ENCODE measurements around the gene SRMS. TPM values are rescaled to one million over a fixed set of nuclear protein-coding genes. Genes with fewer than 3 reads are reported as not detected.
A peak's percentile ranks its signal among the peaks of the same experiment; 100 is the strongest.
"Not testable (repeated sequence)": the region's sequence is repeated elsewhere in the genome, so short reads cannot be mapped to it uniquely, and the experiment has no call there.

SRMS gene
- total RNA-seq, 1 experiment from 2014 or later = 0.13 TPM

DNA sequence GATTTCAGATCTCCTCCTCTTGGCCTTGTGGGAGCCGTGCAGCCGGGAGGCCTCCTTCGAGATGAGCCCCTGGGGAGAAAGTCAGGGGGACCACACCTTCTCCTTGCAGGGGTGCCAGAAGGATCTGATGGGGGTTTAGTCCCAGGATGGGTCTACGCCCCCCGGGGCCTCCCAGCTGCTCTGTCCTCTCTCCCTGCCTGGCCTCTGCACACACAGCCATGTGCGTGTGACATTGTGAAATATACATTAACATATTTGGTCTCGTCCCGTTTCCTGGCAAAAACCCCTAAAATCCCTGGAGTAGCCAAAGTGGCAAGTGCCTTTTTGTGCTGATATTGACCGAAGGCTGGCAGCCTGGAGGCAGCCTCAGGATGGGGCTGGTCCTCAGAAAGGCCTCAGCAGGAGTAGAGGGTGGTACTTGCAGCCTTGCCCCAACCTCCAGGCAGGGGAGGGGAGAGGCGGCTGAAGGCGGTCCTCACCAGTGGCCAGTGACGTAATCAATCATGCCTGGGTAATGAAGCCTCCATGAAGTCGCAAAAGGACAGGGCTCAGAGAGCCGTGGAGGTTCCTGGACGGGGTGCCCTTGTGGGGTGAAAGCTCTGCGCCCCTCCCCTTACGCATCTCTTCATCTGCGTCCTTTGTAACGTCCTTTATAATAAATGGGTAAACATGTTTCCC lies 31.6 kb upstream of the SRMS start:
- no peak for DNase-seq (ENCODE audit: low spot score)

DNA sequence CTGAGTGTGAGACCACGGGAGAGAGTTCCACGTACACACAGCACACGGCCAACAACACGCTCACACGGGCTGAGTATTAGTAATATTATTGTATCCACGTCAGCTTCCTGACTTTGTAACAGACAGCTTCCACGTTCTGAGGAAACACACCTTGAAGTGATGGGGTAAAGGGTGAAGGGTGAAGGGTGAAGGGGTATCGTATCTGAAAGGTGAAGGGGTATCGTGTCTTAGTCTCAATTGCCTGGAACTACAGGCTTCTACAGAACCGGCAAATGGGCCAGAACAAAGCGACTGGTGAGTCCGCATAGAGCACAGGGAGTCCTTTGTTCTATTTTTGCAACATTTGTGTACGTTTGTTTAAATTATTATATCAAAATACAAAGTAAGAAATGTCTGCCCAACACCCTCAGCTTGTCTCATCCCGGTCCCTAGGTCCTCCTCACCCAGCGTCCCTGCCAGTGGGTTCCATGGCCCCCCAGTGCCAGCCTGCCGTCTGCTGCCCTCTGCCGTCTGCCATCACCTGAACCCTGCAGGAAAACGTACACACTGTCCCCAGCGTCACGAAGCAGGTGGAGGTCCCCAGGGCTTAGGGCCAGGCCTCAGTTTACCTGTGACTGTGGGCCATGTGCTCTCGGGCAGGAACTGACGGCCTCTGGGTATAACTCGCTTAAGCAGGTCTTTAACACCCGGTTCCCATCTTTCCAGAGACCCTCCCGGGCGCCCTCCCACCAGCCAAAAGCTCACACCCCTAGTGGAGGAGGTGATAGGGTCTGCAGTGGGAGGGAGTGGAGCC lies 30.9 kb upstream of the SRMS start:
- no peak for DNase-seq (ENCODE audit: low spot score)

DNA sequence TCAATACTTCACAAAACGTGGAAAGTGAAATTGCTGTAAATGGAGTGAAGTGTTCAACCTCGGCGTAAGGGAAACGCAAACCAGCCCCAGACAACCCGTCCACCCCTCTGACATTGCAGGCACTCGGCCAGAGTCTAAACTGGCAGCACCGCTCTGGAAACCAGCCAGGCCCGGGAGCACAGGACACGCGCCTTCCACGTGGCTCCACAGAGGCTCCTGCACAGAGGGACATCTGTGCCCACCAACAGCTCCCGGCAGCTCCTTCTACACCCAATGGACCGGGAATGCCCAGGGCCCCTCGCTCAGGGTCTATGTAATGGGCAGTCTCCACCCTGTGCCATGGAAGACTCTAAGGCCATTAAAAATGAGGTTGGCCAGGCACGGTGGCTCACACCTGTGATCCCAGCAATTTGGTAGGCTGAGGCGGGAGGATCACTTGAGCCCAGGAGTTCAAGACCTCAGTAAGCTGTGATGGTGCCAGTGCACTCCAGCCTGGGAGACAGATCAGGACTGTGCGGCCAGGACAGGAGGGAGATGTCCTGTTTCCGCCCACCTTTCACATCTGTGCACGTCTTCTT lies 29.9 kb upstream of the SRMS start:
- no peak for DNase-seq (ENCODE audit: low spot score)

DNA sequence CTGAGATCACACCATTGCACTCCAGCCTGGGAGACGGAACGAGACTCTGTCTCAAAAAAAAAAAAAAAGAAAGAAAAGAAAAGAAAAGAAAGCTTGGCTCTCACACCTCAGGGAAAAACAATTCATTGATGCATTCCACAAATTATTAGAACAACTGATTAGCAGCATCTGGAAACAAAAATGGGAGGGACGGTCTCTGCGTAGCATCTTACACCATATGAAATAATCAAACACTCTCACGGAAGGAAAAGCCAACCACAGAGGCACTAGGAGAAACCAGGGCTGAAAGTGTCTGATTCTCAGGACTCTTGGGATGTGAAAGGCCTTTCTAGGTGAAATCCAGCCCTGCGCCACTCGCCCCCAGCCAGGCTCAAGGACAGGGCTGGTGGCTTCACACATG lies 28.8 kb upstream of the SRMS start:
- no peak for DNase-seq (ENCODE audit: low spot score)

DNA sequence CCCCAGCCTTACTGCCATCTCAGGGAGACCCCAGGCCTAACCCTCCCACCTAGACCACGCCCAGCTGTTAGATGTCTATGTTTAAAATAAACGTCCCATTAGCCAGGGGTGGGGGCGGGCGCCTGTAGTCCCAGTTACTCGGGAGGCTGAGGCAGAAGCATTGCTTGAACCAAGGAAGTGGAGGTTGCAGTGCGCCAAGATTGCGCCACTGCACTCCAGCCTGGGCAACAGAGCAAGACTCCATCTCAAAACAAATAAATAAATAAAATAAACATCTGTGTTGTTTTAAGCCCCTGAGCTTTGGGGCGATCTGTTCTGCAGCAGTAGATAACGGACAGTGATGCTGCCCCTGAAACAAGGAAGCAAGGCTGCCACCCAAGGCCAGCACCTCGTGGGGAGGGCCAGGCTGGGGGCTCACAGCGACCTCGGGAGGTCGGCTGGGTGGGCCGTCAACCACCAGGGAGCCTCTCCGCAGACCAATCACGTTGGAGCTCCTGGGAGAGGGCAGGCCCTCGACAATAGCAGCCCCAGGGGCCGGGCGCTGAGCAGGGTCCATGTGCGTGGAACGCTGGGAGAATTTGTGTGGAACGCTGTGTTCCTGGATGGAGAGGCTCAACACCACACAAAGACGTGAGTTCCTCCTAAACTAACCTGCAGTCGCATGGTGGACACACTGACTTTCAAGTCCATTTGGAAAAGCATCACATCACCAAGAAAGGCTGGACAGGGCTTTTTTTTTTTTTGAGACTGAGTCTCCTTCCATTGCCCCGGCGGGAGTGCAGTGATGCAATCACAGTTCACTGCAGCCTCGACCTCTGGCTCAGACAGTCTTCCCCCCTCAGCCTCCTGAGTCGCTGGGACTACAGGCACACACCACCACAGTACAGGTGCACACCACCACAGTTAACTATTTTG lies 27.5 kb upstream of the SRMS start:
- DNase-seq (ENCODE audit: low spot score) = no peak

DNA sequence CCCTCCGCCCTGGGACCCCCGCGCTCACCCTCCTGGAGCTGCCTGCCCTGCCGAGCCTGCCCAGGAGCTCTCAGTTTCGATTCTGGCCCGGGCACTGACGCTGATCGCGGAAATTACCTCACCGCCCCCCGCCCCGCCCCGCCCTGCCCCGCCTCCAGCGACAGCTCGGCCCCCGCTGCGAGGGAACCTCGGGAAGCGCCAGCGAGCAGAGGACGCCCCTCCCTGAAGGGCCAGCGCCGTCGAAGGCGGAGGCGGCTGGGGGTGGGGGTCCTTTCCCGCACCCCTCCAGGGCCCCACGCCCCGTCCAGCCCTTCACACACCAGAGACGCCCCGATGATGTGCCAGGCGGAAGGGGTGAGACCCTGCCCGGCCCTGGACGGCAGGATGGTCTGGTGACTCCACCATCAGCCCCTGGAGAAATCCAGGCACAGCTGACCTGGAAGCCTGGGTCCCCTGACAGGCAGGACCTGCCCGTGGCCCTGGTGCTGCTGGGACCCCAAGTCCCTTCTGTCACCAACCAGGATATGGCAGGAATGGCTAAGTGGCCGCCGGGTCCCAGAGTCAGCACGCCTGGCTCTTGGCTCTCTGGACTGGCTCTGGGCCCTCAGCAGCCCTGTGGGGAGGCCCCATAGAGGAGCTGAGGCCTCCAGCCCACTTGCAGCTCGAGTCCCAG lies 26.7 kb upstream of the SRMS start, which contains the start of gene HELZ2:
Gene HELZ2, minus strand, starts transcription at position 84 of the 673 bp plus-strand sequence. CDS start 1,854 bp downstream, outside the sequence.
- DNase-seq (ENCODE audit: low spot score) = peak; percentile 63

DNA sequence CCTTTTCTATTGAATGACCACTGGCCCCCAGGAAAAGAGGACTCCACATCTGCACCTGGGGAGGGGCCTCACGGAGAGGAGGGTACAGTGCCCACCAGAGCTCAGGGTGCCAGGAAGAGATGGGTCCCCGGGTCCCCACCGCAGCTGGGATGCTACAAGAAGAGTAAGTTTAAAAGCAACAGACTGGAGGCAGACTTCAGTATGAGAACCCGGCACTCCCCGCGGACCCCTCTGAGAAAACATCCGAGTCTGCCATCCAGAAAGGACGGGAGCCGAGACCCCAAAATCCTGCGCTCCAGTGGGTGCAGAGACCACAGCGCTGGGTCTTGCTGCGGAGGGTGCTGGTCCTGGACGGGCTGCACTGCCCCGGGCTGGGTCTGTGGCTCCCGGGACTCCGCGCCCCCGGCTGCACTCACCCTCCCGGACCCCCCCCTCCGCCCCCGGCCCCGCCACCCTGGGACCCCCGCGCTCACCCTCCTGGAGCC lies 26.1 kb upstream of the SRMS start:
- DNase-seq (ENCODE audit: low spot score) = peak; percentile 47

DNA sequence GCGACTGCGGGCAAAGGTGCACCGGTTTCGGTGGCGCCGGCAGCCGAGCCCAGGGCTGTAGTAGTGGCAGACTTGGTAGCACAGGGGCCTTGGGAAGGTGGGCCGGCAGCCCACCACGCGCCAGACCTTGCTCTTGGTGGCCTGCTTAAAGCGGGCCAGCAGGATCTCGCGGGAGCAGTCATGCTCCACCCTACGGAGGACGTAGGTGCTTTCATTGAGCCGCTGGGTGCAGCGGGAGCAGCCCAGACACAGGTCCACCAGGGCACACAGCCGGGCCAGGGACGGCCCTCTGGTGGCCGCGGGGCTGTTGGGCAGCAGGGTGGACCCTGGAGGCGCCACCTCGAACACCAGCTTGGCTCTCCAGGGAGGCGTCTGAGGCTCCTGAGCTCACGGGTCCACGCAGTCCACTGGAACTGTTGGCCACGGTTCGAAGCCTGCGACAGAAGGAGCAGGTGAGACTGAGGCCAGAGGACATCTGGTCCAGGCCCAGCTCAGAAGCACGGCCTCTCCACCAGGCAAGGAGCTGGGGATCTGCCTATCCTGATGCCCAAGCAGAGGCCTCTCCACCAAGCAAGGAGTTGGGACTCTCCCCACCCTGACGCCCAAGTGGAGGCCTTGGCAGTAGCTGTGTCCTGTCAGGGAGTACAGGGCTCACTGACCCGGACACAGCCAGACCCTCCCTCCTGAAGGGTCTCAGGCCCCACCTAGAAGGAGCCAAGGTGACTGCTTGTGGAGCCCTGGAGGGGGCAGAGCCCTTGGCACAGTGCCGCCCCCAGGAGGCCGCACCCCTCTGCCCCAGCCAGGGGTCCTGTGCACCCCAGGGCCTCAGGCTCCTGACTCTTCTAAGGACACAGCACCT lies 25.5 kb upstream of the SRMS start:
- DNase-seq (ENCODE audit: low spot score) = peak; percentile 69

DNA sequence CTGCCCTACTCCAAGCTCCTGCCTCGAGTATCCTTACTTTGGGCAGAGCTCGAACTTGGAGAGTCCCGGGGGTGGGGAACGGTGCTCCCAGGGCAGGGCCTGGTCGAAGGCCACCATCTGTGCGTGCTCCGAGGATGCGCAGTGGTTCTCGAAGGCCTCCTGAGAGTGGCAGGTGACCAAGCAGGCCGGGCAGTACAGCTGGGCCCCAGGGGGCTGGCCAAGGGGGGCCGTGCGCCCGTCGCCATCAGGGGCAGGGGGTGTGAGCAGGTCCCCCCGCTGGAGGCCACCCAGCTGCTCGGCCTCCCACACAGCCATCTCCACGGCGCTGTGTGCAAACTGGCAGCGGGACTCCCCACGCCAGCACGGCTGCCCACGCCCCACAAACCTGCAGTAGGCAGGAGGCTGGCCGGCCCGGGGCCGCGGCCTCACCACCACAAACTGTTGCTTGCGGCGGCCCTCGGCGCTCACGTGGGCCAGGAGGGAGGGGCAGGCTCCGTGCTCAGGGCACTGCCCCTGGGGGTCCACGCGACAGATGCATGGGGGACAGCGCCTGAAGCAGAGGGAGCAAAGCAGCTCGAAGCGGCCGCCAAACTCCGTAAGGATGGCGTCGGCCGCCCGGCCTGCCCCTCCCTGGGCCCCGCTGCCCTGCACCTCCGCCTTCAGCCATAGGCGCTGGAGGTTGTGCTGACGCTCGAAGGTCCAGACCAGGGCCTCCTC lies 24.7 kb upstream of the SRMS start:
- no peak for DNase-seq (ENCODE audit: low spot score)

DNA sequence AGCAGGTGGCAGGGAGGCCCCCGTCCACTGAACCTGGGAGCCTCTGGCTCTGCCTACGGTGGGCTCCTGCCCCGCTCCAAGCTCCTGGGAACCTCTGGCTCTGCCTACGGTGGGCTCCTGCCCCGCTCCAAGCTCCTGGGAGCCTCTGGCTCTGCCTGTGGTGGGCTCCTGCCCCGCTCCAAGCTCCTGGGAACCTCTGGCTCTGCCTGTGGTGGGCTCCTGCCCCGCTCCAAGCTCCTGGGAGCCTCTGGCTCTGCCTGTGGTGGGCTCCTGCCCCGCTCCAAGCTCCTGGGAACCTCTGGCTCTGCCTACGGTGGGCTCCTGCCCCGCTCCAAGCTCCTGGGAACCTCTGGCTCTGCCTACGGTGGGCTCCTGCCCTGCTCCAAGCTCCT lies 23.5 kb upstream of the SRMS start:
- DNase-seq (ENCODE audit: low spot score) = not testable (repeated sequence)

DNA sequence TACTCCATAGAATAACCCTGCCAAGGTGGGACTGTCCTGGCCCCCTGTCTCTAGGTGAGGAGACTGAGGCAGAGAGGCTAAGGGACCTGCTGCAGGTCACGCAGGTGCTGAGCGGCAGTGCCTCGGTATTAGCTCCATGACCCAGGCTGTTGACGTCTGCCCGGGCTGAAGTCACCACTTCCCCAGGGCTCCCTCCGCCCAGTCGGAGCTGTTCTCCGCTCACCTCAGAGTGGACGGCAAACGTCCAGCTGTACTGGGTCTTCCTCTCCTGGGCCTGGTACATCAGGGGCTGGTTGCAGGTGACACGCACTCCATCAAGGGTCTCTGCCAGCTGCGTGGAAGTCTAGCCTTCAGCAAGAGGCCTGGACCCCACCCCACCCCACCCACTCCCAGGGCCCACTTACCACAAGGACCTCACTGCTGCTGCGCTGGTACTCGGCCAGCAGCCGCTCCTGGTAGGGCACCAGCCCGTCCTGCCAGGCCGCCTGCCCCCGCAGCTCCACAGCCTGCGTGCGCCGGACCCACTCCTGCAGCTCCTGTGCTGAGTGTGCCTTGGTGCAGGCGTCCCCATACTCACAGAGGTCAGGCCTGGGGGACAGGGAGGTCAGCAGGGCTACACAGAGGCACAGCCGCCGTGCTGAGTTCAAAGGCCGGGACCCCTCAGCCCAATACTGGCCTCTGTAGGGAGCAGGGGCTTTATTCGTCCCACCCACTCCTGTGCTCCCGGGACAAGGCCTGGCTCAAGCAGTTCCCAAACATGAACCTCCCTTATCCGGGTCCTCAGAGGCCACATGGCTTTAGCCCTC lies 22.9 kb upstream of the SRMS start:
- no peak for DNase-seq (ENCODE audit: low spot score)

DNA sequence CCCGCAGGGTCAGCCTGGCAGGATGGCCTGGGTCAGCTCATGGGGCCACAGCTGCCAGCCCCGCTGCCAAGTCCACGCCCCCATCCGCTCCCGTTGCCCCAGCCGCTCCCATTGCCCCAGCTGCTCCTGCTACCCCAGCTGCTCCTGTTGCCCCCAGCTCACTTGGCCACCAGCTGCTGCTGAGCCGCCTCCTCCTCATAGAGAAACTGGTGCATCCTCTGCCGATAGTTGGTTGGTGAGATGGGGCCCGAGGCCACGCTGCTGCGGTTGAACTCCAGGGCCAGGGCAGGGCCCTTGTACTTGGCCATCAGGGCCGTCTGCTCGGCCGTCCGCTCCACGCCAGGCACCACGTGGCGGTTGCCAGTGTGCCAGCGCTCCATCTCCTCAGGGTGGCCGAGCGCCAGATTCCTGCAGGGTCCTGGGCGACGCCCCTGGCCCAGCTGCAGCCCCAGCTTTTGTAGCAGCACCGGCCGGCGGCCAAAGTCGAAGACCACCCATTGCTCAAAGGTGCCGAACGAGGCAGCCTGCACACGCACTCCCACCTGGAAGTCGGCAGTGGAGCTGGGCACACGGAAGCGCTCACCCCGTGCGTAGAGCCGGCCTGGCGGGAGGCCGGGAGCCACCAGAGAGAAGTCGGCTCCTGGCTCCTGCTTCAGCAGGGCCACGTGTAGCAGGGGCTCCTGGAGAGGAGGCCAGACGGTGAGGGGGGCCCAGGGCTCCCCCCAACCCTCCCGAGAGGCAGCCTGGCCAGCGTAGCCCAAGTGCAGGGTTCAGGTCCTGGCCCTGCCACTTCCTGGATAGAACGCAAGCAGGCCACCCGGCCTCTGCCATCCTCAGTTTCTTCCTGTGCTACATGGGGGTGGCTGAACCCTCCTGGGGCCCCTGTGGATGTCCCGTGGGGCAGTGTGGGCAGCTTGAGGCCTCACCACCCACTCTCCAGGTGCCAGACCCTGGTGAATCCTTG lies 21.7 kb upstream of the SRMS start:
- no peak for DNase-seq (ENCODE audit: low spot score)

DNA sequence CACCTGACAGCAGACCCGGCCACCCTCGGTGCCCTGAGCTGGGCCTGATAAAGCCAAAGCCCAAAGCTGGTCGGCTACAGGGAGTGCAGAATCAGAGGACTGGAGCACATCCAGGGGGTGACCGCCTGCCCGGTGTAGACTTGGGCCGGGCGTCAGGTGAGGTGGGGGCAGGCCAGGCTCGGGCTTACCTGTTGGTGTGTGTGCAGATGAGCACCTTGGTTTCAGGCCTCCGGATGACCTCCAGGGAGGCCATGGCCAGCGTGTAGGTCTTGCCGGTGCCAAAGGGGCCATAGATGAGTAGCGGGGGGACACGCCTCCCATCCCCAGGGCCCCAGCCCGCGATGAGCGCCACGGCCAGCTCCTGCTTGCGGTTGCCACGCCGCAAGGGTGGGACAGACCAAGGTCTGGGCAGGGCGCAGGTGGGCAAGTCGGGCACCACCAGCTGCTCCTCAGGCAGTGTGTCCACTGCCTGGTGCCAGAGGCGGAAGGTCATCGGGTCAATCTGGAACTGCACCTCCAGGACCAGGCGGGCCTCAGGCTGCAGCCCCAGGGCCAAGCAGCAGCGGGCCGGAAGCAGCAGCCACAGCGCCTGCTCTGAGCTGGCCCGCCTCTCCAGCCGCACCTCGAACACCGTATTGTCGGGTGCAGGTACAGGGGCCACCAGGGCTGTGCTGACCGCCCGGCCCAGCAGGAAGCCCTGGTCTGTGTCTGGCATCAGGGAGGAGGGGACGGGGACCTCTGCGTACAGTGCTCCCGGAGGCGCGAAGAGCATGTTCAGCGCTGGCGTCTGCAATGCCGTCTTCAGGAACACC lies 20.8 kb upstream of the SRMS start:
- DNase-seq (ENCODE audit: low spot score) = no peak

DNA sequence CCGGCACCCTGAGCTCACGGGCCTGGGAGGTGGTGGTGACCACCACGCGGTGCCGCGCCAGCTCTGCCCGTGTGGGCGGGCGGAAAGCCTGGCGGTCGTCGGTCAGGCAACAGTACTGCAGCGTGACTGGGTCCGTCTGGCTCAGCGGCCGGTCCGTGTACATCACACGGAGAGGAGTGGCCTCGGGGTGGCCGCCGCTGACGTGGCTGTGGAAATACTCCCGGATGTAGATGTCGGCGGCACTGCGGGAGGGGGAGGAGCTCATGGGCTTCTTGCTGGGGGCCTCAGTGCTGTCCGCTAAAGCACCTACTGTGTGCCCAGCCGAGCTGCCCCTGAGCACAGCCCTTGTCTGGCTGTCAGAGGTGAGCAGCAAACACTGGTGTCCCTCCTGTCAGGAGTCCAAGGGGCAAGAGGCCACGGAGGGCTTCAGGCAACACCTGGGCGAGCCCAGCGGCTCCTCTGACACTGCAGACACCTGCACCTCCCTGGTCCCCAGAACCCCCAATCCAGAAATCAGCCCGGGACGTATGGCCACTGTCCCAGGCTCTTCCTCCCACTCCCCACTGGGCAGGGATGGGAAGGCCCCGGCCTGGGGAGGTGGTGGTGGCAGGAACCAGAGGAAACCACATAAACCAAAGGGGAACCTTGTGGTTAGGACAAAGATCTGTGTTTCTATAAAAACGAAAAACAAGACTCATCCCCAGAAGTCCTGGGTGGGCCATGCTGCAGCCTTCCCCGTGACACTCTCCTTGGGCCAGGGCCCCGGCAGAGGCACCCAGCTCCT lies 20.0 kb upstream of the SRMS start:
- no peak for DNase-seq (ENCODE audit: low spot score)

DNA sequence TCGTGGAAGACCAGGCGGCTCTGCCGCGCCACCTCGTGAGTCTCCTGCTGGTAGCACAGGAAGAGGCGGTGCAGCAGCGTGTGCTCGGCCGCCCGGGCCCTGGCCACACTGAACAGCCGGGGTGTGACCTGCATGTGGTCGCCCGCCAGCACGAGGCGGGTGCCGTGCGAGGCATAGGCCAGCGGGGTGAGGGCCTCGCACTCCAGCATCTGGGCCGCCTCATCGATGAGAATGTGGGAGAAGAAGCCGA lies 19.5 kb upstream of the SRMS start:
- DNase-seq (ENCODE audit: low spot score) = no peak

Measured in HT-29 (cell line).